GM21360 (cell line): Measurements from ENCODE around the gene GLYR1.

ENCODE experiments used
- ATAC-seq: cut with Tn5 transposase; IDR thresholded peaks from one replicate; pipeline ENCODE4 v1.9.1; 2021; ENCODE audit warnings: mild to moderate bottlenecking, moderate library complexity; ENCODE audit not compliant: unreplicated experiment

GLYR1 gene

DNA sequence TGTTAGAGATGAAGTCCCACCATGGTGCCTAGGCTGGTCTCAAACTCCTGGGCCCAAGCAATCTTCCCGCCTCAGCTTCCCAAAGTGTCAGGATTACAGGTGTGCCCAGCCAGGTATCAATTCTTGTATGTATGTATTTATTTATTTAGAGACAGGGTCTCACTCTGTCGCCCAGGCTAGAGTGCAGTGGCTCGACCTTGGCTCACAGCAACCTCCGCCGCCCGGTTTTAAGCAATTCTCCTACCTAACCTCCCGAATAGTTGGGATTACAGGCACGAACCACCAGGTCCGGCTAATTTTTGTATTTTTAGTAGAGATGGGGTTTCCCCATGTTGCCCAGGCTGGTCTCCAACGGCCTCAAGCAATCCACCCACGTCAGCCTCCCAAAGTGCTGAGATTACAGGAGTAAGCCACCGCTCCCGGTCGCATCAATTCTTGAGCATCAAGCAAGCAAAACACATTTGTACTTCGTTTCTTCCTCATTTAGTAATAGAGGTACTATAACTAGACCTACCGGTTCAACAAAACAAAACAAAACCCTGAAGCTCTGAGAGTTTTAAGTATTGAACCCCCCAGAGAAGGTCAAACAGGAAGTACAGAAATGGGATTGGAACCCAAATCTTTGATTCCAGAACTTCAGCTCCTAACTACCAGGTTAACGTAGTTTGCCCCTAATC, 79.1 kb downstream of the GLYR1 start:
- ATAC-seq: no peak

GRCh38 chr16:4766875-4767628, 80.0 kb downstream of the GLYR1 start, which contains the start of gene ZNF500:
ZNF500 (minus strand) TSS chr16:4767162; CDS start chr16:4765978, 1,184 bp downstream.
- ATAC-seq: peak; percentile 76

GRCh38 chr16:4765511-4766474, 81.3 kb downstream of the GLYR1 start:
- ATAC-seq: no peak

GRCh38 chr16:4763791-4764190, 83.3 kb downstream of the GLYR1 start:
- ATAC-seq: no peak

DNA sequence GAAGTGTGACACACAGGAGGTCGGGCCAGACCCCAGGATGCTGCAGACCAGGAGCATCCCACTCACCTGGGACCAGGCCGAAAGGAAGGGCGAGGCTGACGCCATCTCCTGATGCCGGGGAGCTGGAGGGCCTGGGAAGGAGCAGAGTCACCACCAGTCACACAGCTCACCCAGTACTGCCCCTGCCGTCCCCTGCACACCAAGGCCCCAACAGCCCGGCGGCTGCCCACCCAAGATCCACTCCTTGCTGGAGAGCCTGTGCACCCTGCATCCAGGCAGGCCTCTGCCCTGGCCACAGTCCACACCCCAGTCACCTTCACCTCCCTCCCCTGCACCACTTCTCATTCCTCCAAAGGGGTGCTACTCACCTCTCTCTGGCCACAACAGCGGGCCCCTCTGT, 84.9 kb downstream of the GLYR1 start:
- ATAC-seq: no peak

- ATAC-seq: no peak
Measured at GRCh38 chr16:4760221-4760910, 86.7 kb downstream of the GLYR1 start.

GRCh38 chr16:4755687-4756086, 91.4 kb downstream of the GLYR1 start:
- no peak for ATAC-seq

DNA sequence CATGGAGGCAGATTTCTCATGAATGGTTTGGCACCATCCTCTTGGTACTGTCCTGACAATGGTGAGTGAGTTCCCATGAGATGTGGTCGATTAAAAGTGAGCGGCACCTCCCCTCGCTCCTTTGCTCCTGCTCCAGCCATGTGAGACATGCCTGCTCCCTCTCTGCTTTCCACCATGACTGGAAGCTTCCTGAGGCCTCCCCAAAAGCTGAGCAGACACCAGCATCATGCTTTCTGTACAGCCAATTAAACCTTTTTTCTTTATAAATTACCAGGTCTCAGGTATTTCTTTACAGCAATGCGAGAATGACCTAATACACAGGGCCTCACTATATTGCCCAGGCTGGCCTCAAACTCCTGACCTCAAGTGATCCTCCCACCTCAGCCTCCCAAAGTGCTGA, 92.2 kb downstream of the GLYR1 start:
- no peak for ATAC-seq

GRCh38 chr16:4753227-4753626, 93.9 kb downstream of the GLYR1 start:
- no peak for ATAC-seq
